Ishikawa (cell line): ENCODE results near the gene GTF3C1.

Experiments used
- CEBPB ChIP-seq: IDR thresholded peaks from 2 replicates; pipeline ENCODE4 v1.6.1; 2012
- CREB1 ChIP-seq: IDR thresholded peaks from 2 replicates; pipeline ENCODE4 v1.6.1; 2012; ENCODE audit warnings: low read depth
- EGR1 ChIP-seq: IDR thresholded peaks from 2 replicates; pipeline ENCODE4 v1.6.1; 2012
- EP300 ChIP-seq: IDR thresholded peaks from 2 replicates; pipeline ENCODE4 v1.6.1; 2012; ENCODE audit warnings: borderline replicate concordance
- FOXM1 ChIP-seq: IDR thresholded peaks from 2 replicates; pipeline ENCODE4 v1.6.1; 2012; ENCODE audit warnings: low read depth, borderline replicate concordance
- NFIC ChIP-seq: IDR thresholded peaks from 2 replicates; pipeline ENCODE4 v1.6.1; 2012
- RAD21 ChIP-seq: IDR thresholded peaks from 2 replicates; pipeline ENCODE4 v1.6.1; 2012; ENCODE audit warnings: low read depth
- TAF1 ChIP-seq: IDR thresholded peaks from 2 replicates; pipeline ENCODE4 v1.6.1; 2012; ENCODE audit warnings: low read depth, mild to moderate bottlenecking
- TCF12 ChIP-seq: IDR thresholded peaks from 2 replicates; pipeline ENCODE4 v1.6.1; 2012; ENCODE audit warnings: low read depth
- TEAD4 ChIP-seq: IDR thresholded peaks from 2 replicates; pipeline ENCODE4 v1.6.1; 2012
- YY1 ChIP-seq: IDR thresholded peaks from 2 replicates; pipeline ENCODE4 v1.6.1; 2012; ENCODE audit warnings: low read depth
- ZBTB7A ChIP-seq: IDR thresholded peaks from 2 replicates; pipeline ENCODE4 v1.6.1; 2012; ENCODE audit warnings: low read depth
- TF ChIP-seq, protein P1 (sequence below): IDR thresholded peaks from 2 replicates; pipeline ENCODE4 v1.6.1; 2012; ENCODE audit warnings: low read depth, mild to moderate bottlenecking
- TF ChIP-seq, protein P2 (sequence below): IDR thresholded peaks from 2 replicates; pipeline ENCODE4 v1.6.1; 2012
- TF ChIP-seq, protein P3 (sequence below): IDR thresholded peaks from 2 replicates; pipeline ENCODE4 v1.6.1; 2012

GTF3C1 gene

GRCh38 chr16:27544671-27545070, 5.0 kb downstream of the GTF3C1 start:
- TF ChIP-seq CREB1 (no peak), TEAD4 (no peak), TCF12 (no peak), YY1 (no peak), RAD21 (no peak), EP300 (no peak), TAF1 (no peak), FOXM1 (no peak), NFIC (no peak), EGR1 (no peak), CEBPB (no peak), ZBTB7A (no peak)
- TF ChIP-seq, protein P1, sequence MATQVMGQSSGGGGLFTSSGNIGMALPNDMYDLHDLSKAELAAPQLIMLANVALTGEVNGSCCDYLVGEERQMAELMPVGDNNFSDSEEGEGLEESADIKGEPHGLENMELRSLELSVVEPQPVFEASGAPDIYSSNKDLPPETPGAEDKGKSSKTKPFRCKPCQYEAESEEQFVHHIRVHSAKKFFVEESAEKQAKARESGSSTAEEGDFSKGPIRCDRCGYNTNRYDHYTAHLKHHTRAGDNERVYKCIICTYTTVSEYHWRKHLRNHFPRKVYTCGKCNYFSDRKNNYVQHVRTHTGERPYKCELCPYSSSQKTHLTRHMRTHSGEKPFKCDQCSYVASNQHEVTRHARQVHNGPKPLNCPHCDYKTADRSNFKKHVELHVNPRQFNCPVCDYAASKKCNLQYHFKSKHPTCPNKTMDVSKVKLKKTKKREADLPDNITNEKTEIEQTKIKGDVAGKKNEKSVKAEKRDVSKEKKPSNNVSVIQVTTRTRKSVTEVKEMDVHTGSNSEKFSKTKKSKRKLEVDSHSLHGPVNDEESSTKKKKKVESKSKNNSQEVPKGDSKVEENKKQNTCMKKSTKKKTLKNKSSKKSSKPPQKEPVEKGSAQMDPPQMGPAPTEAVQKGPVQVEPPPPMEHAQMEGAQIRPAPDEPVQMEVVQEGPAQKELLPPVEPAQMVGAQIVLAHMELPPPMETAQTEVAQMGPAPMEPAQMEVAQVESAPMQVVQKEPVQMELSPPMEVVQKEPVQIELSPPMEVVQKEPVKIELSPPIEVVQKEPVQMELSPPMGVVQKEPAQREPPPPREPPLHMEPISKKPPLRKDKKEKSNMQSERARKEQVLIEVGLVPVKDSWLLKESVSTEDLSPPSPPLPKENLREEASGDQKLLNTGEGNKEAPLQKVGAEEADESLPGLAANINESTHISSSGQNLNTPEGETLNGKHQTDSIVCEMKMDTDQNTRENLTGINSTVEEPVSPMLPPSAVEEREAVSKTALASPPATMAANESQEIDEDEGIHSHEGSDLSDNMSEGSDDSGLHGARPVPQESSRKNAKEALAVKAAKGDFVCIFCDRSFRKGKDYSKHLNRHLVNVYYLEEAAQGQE = no peak
- TF ChIP-seq, protein P2, sequence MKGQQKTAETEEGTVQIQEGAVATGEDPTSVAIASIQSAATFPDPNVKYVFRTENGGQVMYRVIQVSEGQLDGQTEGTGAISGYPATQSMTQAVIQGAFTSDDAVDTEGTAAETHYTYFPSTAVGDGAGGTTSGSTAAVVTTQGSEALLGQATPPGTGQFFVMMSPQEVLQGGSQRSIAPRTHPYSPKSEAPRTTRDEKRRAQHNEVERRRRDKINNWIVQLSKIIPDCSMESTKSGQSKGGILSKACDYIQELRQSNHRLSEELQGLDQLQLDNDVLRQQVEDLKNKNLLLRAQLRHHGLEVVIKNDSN = no peak
- TF ChIP-seq, protein P3, sequence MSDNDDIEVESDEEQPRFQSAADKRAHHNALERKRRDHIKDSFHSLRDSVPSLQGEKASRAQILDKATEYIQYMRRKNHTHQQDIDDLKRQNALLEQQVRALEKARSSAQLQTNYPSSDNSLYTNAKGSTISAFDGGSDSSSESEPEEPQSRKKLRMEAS = no peak

DNA sequence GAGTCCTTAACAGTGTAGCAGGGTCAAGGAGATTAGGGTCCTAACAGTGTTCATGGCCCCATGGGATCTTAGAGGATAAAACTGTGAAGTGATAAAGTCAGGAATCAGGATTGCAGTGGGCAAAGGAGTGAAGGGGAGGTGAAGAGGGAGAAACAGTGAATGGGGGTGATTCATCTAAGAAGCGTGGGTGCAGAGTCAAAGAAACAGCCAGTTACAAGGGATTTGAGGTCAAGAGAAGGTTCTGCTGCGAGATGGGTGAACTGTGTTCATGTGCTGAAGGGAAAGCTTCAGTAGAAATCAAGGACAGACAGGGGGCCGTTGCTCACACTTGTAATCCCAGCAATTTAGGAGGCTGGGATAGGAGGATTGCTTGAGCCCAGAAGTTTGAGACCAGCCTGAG, 5.9 kb downstream of the GTF3C1 start:
- no peak for TF ChIP-seq TCF12
- TF ChIP-seq YY1 = no peak
- TF ChIP-seq, protein P2 = no peak
- TF ChIP-seq FOXM1 = no peak
- no peak for TF ChIP-seq EGR1
- TF ChIP-seq TAF1 = no peak
- no peak for TF ChIP-seq RAD21
- no peak for TF ChIP-seq TEAD4
- TF ChIP-seq CREB1 = no peak
- TF ChIP-seq, protein P3 = no peak
- TF ChIP-seq NFIC = no peak
- TF ChIP-seq CEBPB = no peak
- no peak for TF ChIP-seq ZBTB7A
- TF ChIP-seq, protein P1 = no peak

GRCh38 chr16:27539636-27540035, 10.1 kb downstream of the GTF3C1 start:
- TF ChIP-seq, protein P1 = no peak
- no peak for TF ChIP-seq EGR1
- TF ChIP-seq, protein P2 = no peak

GRCh38 chr16:27539120-27539519, 10.6 kb downstream of the GTF3C1 start:
- TF ChIP-seq, protein P1 = no peak
- TF ChIP-seq TCF12 (no peak), FOXM1 (no peak), RAD21 (no peak), EGR1 (no peak), ZBTB7A (no peak), YY1 (no peak)
- TF ChIP-seq, protein P3 = no peak
